Spleen (tissue), 11 donors: Measurements from ENCODE around the gene PKHD1. TPM values are rescaled to one million over a fixed set of nuclear protein-coding genes. Genes with fewer than 3 reads are reported as not detected.

ENCODE experiments used
- DNase-seq: peaks from one replicate; pipeline ENCODE4 v3.0.0-alpha.2; 2020
- H3K27ac ChIP-seq, 8 donors: fragments of 200-600 bp; sonication (generic) in 7 of 8; 1 replicate in 4 of 8; 2 replicates in 4 of 8; pipeline versions ENCODE4 v1.5.0 to v1.8.0; 2016 to 2021; ENCODE audit warnings: inconsistent platforms in 4 of 8, mild to moderate bottlenecking in 4 of 8, moderate library complexity in 1 of 8
- H3K27me3 ChIP-seq, 7 donors: fragments of 200-600 bp; sonication (generic) in 6 of 7; replicated peaks in 1 of 7; 1 replicate in 4 of 7; 2 replicates in 3 of 7; pipeline versions ENCODE4 v1.5.0 to v1.8.0; 2016 to 2021; ENCODE audit warnings: inconsistent platforms in 3 of 7, mild to moderate bottlenecking in 1 of 7
- H3K36me3 ChIP-seq, 6 donors: fragments of 200-600 bp; sonication (generic) in 5 of 6; 1 replicate in 4 of 6; 2 replicates in 2 of 6; pipeline versions ENCODE4 v1.5.0 to v1.8.0; 2016 to 2021; ENCODE audit warnings: inconsistent platforms in 2 of 6
- H3K4me1 ChIP-seq, 6 donors: fragments of 200-600 bp; sonication (generic) in 5 of 6; 1 replicate in 3 of 6; 2 replicates in 3 of 6; pipeline versions ENCODE4 v1.5.0 to v1.8.0; 2016 to 2021; ENCODE audit warnings: inconsistent platforms in 3 of 6
- H3K4me3 ChIP-seq, 8 donors: fragments of 200-600 bp; sonication (generic) in 7 of 8; 1 replicate in 4 of 8; 2 replicates in 4 of 8; pipeline versions ENCODE4 v1.5.0 to v1.8.0; 2016 to 2021; ENCODE audit warnings: inconsistent platforms in 4 of 8, mild to moderate bottlenecking in 4 of 8, moderate library complexity in 2 of 8
- H3K9me3 ChIP-seq, 8 donors: fragments of 200-600 bp; sonication (generic) in 7 of 8; 1 replicate in 4 of 8; 2 replicates in 4 of 8; pipeline versions ENCODE4 v1.5.0 to v1.8.0; 2016 to 2021; ENCODE audit warnings: inconsistent platforms in 4 of 8
- POLR2A ChIP-seq, 3 donors: fragments of 450-650 bp; IDR thresholded peaks; one replicate each; pipeline ENCODE4 v1.5.1; 2017; ENCODE audit warnings: antibody characterized with exemption in 3 of 3, mild to moderate bottlenecking in 1 of 3
- POLR2AphosphoS5 ChIP-seq, 3 donors: sonication (generic); formaldehyde crosslinking; IDR thresholded peaks; one replicate each; pipeline ENCODE4 v1.5.1; 2017; ENCODE audit warnings: antibody characterized with exemption in 3 of 3
- WGBS, 5 donors: extraction: QIAGEN DNeasy Blood & Tissue Kit in 3 of 5; methylation state at CpG; one replicate each; pipeline versions ENCODE4 v1.1.5 to v1.1.7; 2013 to 2018; 5-methylcytosine and 5-hydroxymethylcytosine counted together
- intact Hi-C: fragments of 100-400 bp; cut with DNase I; formaldehyde crosslinking; loops from one replicate; pipeline ENCODE4 v1.15.0; 2023; ENCODE audit warnings: low total_unique reads
- polyA plus RNA-seq, 3 donors: library from polyadenylated mRNA; stranded (reverse); fragments of 200-250 nt; gene quantifications; one replicate each; pipeline ENCODE4 v1.2.1, GENCODE V29; 2013
- total RNA-seq, 7 donors: library from RNA; depleted of rRNA in 3 of 7; stranded (reverse); fragments of >200 nt in 3 of 7; fragmentation: NEBNext Ultra II Directional in 4 of 7; extraction: Animal tissue kit (Norgen Biotek cat#: 25700) in 4 of 7; gene quantifications; one replicate each; pipeline versions ENCODE4 v1.1.0 to v1.2.1, GENCODE V29; 2016 to 2021
- TF ChIP-seq, protein P1 (sequence below), 11 experiments: fragments of 200-600 bp in 7 of 11; fragments of 450-650 bp in 4 of 11; sonication (generic) in 4 of 11; IDR thresholded peaks in 8 of 11; conservative IDR thresholded peaks in 3 of 11; 1 replicate in 7 of 11; 2 replicates in 4 of 11; pipeline versions ENCODE4 v1.4.0 to v1.8.0; 2016 to 2021; ENCODE audit warnings: antibody characterized with exemption in 11 of 11, inconsistent platforms in 4 of 11, mild to moderate bottlenecking in 1 of 11
- donor health status: healthy with polysubstance abuse.
- donor health status: DM: no; HTN: no; CAD: no; lungs with moderate emphysema.
- donor health status: DM: no; HTN: no; CAD: no.
- donor health status: Bipolar disorder and iron deficiency.
- donor health status: healthy.
- donor health status: DM: no; HTN: no; CAD: no.
- donor health status: DM: yes; HTN: yes; CAD: no.

Gene PKHD1
- total and polyA plus RNA-seq, 10 donors = not detected

DNA sequence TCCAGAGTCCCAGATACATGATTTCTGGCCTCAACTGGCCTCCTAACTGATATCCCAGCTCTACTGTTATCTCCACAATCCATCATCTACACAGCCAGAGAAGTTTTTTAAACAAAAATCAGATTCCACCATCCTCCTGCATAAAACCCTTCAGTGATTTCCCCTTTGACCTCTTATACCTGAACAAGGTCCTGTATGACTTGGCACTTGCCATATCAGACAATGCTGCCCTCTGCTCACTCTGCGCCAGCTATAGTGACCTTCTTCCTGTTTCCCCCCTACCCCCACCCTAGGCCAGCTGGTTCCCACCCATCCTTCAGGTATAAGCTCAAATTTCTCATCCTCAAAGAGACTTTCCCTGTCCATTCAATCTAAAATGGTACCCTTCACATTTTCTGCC is 322.2 kb downstream of the PKHD1 start:
- no peak for DNase-seq
- H3K4me1 ChIP-seq = no peaks in the 10 kb centered on the region
- H3K4me3 ChIP-seq = no peak overlapping the region
- 0 to 97% (median 94%) methylated on average over 1 of the region's 1 CpG for WGBS, 5 donors
- no peaks in the 10 kb centered on the region for H3K36me3 ChIP-seq
- no peak for TF ChIP-seq POLR2AphosphoS5 (IDR thresholded peaks at IDR 0.05)
- TF ChIP-seq, protein P1, sequence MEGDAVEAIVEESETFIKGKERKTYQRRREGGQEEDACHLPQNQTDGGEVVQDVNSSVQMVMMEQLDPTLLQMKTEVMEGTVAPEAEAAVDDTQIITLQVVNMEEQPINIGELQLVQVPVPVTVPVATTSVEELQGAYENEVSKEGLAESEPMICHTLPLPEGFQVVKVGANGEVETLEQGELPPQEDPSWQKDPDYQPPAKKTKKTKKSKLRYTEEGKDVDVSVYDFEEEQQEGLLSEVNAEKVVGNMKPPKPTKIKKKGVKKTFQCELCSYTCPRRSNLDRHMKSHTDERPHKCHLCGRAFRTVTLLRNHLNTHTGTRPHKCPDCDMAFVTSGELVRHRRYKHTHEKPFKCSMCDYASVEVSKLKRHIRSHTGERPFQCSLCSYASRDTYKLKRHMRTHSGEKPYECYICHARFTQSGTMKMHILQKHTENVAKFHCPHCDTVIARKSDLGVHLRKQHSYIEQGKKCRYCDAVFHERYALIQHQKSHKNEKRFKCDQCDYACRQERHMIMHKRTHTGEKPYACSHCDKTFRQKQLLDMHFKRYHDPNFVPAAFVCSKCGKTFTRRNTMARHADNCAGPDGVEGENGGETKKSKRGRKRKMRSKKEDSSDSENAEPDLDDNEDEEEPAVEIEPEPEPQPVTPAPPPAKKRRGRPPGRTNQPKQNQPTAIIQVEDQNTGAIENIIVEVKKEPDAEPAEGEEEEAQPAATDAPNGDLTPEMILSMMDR (IDR thresholded peaks at IDR 0.05 in 8 of 11, conservative IDR thresholded peaks at IDR 0.05 in 3 of 11) = no peak
- no peak for TF ChIP-seq POLR2A (IDR thresholded peaks at IDR 0.05)
- H3K27ac ChIP-seq = no peak overlapping the region
- no peaks in the 10 kb centered on the region for H3K27me3 ChIP-seq
- peaks cover 0 to 16% (median 5%) of the 10 kb centered on the region in 8 donors for H3K9me3 ChIP-seq
- intact Hi-C loops = no loop called here

DNA sequence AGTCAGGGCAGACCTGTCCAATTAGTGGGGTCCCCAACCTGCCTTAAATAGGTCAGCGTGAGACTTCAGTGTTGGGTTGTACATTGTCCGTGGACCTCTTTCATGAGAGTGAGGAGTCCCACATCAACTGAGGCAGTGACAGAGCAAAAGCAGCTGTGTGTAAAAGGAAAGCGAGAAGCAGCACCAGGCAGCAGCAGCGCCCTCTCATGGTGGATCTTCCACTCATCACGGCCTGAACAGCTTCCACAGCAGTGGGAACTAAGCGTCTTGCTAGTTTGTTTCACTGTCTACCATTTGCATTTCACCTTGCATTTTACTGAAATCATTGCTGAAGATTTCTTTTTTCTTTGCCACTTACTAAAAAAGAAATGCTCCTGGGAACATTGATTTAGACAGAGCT is 333.8 kb downstream of the PKHD1 start:
- DNase-seq = no peak
- TF ChIP-seq POLR2A (IDR thresholded peaks at IDR 0.05) (no peak), POLR2AphosphoS5 (IDR thresholded peaks at IDR 0.05) (no peak)
- TF ChIP-seq, protein P1 (IDR thresholded peaks at IDR 0.05 in 8 of 11, conservative IDR thresholded peaks at IDR 0.05 in 3 of 11) = no peak
- WGBS, 5 donors = 21 to 49% (median 31%) methylated on average over 6 of the region's 6 CpGs

DNA sequence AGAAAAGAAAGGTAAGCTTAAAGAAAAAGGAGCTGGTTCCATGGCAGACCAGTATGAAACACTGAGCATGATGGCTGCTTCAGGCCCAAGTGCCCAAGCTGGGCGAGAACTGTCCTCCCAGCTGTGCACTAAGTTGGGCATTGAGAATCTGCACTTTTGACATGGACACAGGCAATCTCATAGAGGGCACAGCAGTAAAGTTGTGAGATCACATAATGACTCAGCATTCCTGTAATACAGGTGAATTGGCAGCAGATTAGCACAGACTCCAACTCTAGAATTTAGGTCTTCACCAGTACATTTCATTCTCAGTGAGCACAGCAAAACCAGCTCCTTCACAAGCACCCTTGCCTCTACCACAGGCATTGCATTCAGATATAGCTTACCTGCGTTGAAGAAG is 343.4 kb downstream of the PKHD1 start:
- DNase-seq = no peak
- H3K4me1 ChIP-seq = no peaks in the 10 kb centered on the region
- TF ChIP-seq POLR2A (IDR thresholded peaks at IDR 0.05) = no peak
- no peak for TF ChIP-seq POLR2AphosphoS5 (IDR thresholded peaks at IDR 0.05)
- TF ChIP-seq, protein P1 (IDR thresholded peaks at IDR 0.05 in 8 of 11, conservative IDR thresholded peaks at IDR 0.05 in 3 of 11) = no peak
- H3K36me3 ChIP-seq = no peaks in the 10 kb centered on the region
- H3K4me3 ChIP-seq = no peak overlapping the region
- no peaks in the 10 kb centered on the region for H3K27me3 ChIP-seq
- no peaks in the 10 kb centered on the region for H3K9me3 ChIP-seq
- WGBS, 5 donors = 73 to 94% (median 79%) methylated on average over 2 of the region's 2 CpGs
- H3K27ac ChIP-seq = no peak overlapping the region
- intact Hi-C loops = no loop called here

More for the DNA sequence above, 333.8 kb downstream of the PKHD1 start:
- Histone ChIP-seq H3K9me3 (no peaks in the 10 kb centered on the region), H3K27me3 (no peaks in the 10 kb centered on the region), H3K4me3 (no peak overlapping the region), H3K36me3 (no peaks in the 10 kb centered on the region), H3K4me1 (no peaks in the 10 kb centered on the region), H3K27ac (no peak overlapping the region)
- intact Hi-C loops = no loop called here

DNA sequence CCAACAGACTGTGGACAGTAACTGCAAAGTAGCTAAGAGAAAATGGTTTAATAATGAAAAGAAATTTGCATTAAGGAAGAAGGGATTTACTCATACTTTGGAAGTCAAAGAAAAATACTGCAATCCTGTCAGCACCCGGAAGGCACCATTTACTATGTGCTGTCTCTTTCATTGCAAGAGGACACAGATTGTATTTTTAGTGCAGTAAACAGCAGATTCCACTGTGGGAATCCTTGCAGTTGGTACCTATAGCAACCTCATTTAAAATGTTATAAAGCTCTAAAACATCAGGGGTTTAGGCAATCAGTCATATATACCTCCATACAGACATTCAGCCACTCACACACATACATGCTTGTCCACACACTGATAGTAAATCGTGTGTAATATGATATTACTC is 346.8 kb downstream of the PKHD1 start:
- 71 to 81% (median 74%) methylated on average over 2 of the region's 2 CpGs for WGBS, 5 donors
- DNase-seq = no peak
- H3K4me1 ChIP-seq = no peaks in the 10 kb centered on the region
- H3K9me3 ChIP-seq = no peaks in the 10 kb centered on the region
- no peaks in the 10 kb centered on the region for H3K27me3 ChIP-seq
- TF ChIP-seq, protein P1 (IDR thresholded peaks at IDR 0.05 in 8 of 11, conservative IDR thresholded peaks at IDR 0.05 in 3 of 11) = no peak
- TF ChIP-seq POLR2AphosphoS5 (IDR thresholded peaks at IDR 0.05) (no peak), POLR2A (IDR thresholded peaks at IDR 0.05) (no peak)
- H3K4me3 ChIP-seq = no peak overlapping the region
- H3K36me3 ChIP-seq = no peaks in the 10 kb centered on the region
- H3K27ac ChIP-seq = no peak overlapping the region
- intact Hi-C loops = no loop called here
